Retinal pigment epithelial cell (primary cell): Measurements from ENCODE around the gene TAL2.

ENCODE experiments used
- DNase-seq: peaks from one replicate; pipeline ENCODE4 v3.0.0-alpha.2; 2010; ENCODE audit warnings: low read depth
- H3K4me3 ChIP-seq: 2 replicates; pipeline ENCODE4 v1.5.1; 2011; ENCODE audit warnings: mild to moderate bottlenecking, low read length, control low read depth, moderate library complexity
- TF ChIP-seq, protein P1 (sequence below): conservative IDR thresholded peaks from 2 replicates; pipeline ENCODE4 v1.5.1; 2011; ENCODE audit warnings: low read depth, low read length, control low read depth, inconsistent platforms

The TAL2 gene

DNA sequence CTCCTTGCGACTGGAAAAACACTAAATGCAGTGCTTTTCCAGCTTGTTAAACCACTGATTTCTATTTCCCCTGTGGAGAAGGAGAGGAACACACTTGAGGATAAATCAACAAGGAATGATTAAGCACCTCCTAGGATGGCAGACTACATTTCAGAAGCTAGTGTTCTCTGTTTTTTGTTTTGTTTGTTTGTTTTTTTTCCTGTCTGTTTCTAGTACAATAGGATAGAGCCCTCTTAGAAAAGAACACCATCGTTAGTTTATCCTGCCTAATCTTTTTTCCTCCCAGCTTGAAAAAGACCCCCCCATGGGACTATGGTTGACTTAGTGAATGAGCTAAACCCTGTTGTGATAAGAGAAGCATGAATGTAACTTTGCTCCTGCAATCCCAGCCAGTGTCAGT, 3.9 kb upstream of the TAL2 start:
- TF ChIP-seq, protein P1, sequence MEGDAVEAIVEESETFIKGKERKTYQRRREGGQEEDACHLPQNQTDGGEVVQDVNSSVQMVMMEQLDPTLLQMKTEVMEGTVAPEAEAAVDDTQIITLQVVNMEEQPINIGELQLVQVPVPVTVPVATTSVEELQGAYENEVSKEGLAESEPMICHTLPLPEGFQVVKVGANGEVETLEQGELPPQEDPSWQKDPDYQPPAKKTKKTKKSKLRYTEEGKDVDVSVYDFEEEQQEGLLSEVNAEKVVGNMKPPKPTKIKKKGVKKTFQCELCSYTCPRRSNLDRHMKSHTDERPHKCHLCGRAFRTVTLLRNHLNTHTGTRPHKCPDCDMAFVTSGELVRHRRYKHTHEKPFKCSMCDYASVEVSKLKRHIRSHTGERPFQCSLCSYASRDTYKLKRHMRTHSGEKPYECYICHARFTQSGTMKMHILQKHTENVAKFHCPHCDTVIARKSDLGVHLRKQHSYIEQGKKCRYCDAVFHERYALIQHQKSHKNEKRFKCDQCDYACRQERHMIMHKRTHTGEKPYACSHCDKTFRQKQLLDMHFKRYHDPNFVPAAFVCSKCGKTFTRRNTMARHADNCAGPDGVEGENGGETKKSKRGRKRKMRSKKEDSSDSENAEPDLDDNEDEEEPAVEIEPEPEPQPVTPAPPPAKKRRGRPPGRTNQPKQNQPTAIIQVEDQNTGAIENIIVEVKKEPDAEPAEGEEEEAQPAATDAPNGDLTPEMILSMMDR: no peak
- DNase-seq: no peak
- H3K4me3 ChIP-seq: no peak overlapping the region

DNA sequence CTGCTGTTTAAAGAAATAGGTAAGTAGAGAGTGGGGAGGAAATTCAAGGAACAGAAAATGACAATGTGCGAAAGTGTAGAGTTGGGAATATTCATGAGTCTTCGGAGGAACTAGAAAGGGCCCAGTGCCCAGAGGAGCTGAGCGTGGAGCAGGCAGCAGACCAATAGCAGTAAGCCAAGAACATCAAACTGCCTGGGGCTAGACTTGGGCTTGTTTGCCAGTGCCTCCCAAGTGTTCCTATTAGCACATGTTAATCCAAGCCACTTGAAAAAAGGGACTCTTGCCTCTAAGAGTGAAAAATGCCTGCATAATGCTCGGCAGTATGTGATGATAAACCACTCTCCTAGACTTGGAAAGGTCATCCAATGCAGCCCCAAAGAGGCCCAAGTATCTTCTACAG, 1.2 kb upstream of the TAL2 start:
- no peak for DNase-seq
- TF ChIP-seq, protein P1: no peak
- H3K4me3 ChIP-seq: no peak overlapping the region

DNA sequence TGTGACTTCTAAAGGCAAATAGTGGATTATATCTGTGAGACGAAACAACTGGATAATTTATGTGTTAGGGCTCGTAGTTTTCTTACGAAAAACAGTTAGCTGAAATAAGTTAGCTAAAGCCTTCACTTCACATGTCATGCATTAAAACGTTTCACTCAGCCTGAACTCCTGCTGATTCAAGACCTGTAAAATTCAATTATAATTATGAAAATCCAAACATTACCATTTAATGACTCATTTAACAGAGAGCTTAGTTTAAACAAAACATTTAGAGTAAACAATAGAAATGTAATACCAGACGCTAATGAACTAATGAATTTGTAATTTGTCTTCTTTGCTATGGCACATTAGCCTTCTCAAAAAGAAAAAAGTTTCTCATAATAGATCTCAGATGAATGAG, 1.7 kb downstream of the TAL2 start:
- H3K4me3 ChIP-seq: no peak overlapping the region
- no peak for DNase-seq
- TF ChIP-seq, protein P1: no peak

DNA sequence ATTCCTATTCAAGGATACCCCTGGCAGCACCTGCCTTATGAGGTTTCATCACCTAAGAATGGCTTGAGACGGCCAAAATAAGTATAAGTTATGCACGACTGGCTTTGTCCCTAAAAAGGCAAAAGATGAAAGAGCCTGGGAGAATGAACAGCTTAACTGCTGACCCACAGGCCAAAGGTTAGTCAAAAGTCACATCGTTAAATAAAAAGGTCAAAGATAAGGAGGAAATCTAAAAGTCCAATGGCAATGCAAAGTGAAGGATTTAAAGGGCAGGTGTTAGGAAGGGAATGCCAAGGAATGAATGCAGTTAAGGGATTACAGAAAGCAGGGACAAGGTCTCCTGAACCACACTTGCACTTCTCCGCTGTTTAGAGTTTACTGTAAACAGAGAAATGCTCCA, 5.6 kb downstream of the TAL2 start:
- H3K4me3 ChIP-seq: no peak overlapping the region
- DNase-seq: no peak
- TF ChIP-seq, protein P1: no peak

DNA sequence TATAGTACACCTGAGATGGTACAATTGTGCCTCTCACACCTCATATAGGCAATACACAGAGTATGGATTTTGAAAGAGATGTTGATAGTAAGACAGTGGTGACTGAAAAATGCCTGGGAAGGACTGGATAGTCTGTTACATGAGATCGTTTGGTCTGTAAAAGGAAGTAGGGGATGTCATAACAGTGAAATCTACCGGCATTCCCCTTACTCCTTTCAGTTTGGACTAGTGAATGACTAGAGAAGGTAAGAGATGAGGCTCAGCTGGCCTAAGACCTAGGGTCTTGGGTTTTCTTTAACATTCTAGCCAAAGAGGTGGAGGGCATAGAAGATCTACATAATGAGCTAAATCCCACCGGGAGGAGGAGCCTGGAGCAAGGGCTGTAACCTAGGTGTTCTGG, 8.1 kb downstream of the TAL2 start:
- TF ChIP-seq, protein P1: no peak
- no peak for DNase-seq
- no peak overlapping the region for H3K4me3 ChIP-seq

DNA sequence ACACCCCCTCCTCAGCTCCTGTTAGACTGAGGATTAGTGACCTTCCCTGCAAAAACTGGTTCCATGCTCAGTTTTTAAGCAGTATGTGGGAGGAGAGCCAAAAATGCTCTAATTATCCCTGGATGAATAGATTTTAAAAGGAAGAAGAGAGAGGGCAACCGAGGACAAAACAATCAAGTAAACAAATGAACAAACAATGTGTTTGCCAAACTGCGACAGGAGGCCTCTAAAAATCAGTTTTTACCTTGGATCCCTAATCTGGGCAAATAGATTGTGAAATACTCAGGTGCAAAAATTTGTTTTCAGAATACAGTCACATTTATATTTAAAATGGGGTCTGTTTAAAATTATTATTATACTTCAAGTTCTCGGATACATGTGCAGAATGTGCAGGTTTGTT, 8.5 kb downstream of the TAL2 start:
- TF ChIP-seq, protein P1: no peak
- no peak for DNase-seq

DNA sequence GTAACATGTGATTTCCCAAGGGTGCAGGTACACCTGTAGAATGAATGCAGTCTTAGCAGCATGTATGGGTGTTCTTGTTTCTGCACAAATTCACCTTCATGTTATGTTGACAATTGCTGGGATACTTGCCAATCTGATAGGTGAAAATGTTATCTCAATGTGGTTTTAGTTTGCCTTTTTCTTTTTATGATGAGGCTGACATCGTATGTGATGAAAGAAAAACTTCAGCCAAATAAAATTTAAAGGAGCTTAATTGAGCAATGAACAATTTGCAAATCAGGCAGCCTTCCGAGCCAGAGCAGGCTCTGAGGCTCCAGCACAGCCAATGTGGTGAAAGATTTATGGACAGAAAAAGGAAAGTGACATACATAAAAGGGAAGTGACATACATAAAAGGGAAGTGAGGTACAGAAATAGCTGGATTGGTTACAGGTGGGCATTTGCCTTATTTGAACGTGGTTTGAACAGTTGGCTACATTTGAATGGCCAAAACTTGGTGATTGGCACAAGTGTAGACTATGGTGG, 10.5 kb downstream of the TAL2 start:
- DNase-seq: no peak
- H3K4me3 ChIP-seq: no peak overlapping the region
- TF ChIP-seq, protein P1: no peak

More for the DNA sequence above, 8.5 kb downstream of the TAL2 start:
- H3K4me3 ChIP-seq: no peak overlapping the region
